T-helper 1 cell treated with Interleukin-12 subunit alpha and Interleukin-12 subunit beta and Interleukin-4 antibody, amounts not matched to agents 30 μg/mL and 1 μg/mL, for 36 hours (primary cell): ENCODE measurements around the gene ST7.
"Not testable (repeated sequence)": the region's sequence is repeated elsewhere in the genome, so short reads cannot be mapped to it uniquely, and the experiment has no call there.

Experiments used
- H3K27ac Mint-ChIP-seq: one replicate; pipeline ENCODE4 v1.8.0; 2021; ENCODE audit warnings: mild to moderate bottlenecking, mixed read lengths
- H3K27me3 Mint-ChIP-seq: one replicate; pipeline ENCODE4 v1.8.0; 2021; ENCODE audit warnings: low read depth, mixed read lengths
- H3K36me3 Mint-ChIP-seq: one replicate; pipeline ENCODE4 v1.8.0; 2021; ENCODE audit warnings: low read depth, mixed read lengths
- H3K4me1 Mint-ChIP-seq: one replicate; pipeline ENCODE4 v1.8.0; 2021; ENCODE audit warnings: low read depth, mixed read lengths
- H3K4me3 Mint-ChIP-seq: one replicate; pipeline ENCODE4 v1.8.0; 2021; ENCODE audit warnings: mild to moderate bottlenecking, moderate library complexity, mixed read lengths
- H3K9me3 Mint-ChIP-seq: one replicate; pipeline ENCODE4 v1.8.0; 2021; ENCODE audit warnings: mixed read lengths

The ST7 gene

DNA sequence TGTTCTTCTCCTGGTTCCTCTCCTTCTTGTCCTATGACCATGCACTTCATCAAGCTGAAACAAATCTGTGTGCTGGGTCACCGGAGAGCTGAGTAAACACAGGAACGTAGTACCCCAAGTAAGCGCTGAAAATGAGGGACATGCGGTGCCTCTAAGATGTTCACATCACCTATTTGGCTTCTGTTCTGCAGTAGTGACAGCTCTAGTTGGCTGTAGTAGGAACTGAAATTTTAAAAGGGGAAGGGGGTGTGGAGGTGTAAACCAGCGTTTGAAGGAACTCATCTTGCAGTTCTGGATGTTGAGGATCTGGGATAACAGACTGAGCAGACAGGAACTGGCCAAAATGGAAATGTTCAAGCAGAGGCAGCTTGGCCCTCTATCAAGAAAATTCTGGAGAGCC is 284.3 kb downstream of the ST7 start:
- Mint-ChIP-seq H3K9me3 (peaks cover 5% of the 10 kb centered on the region), H3K27ac (no peak overlapping the region), H3K4me3 (no peak overlapping the region), H3K4me1 (no peaks in the 10 kb centered on the region), H3K36me3 (no peaks in the 10 kb centered on the region), H3K27me3 (peaks cover 8% of the 10 kb centered on the region)

DNA sequence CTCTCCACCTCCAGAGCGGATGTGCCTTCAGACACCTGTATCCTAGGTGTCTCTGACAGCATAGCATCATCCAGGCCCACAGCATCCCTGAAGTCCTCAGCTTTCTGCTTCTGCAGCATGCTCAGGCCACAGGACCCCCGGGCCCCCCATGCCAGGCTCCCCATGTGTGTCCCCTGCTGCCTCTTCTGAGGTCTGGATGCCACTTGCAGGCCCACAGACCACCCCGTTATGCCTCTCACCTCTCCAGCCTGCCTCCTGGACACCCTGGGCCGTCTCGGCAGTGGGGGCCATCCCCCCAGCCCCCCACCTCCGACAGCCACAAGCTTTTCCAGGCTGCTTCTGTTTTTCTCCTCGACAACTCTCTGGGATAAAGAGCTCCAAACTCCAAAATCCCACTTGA is 285.2 kb downstream of the ST7 start:
- Mint-ChIP-seq H3K27ac (no peak overlapping the region), H3K36me3 (no peaks in the 10 kb centered on the region), H3K4me1 (no peaks in the 10 kb centered on the region), H3K27me3 (peaks cover 8% of the 10 kb centered on the region), H3K9me3 (peaks cover 3% of the 10 kb centered on the region), H3K4me3 (no peak overlapping the region)

DNA sequence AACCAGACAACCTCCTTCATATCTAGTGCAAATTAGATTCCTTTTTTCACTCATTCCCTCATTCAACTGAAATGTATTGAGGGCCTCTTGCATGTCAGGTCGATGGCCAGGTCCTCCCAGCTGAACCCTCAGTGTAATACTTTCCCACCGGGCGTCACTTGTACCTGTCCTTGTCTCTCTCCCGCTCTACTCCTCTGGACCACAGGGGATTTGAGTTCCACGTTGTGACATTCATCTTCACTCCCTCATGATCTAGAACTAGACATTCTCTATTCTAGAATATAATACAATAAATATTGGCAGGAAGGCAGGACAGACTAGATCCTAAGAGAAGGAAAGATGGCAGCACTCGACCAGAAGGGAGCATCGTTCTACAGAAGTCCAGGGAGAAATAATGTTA is 285.6 kb downstream of the ST7 start:
- no peaks in the 10 kb centered on the region for H3K9me3 Mint-ChIP-seq
- no peaks in the 10 kb centered on the region for H3K4me1 Mint-ChIP-seq
- no peaks in the 10 kb centered on the region for H3K36me3 Mint-ChIP-seq
- no peak overlapping the region for H3K4me3 Mint-ChIP-seq
- peaks cover 8% of the 10 kb centered on the region for H3K27me3 Mint-ChIP-seq
- H3K27ac Mint-ChIP-seq: no peak overlapping the region

DNA sequence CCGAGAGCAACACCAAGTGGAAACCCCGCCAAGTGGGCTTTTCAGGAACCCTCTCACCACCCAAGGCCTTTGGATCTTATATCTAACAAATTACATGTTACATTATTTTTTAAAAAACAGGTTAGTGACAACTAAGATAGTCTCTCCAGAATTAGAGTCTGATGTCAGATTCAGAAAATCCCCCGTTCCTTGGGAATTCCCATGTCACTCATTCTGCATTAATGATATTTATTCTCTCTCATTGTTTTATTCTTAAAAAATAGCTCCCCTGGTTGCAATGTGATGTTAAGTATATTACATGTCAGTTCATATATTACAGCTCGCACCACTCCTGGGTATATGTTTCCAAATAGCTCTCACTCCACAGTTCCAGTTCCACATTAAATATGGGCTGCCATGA is 287.8 kb downstream of the ST7 start:
- Mint-ChIP-seq H3K36me3 (no peaks in the 10 kb centered on the region), H3K4me1 (no peaks in the 10 kb centered on the region), H3K4me3 (no peak overlapping the region), H3K9me3 (no peaks in the 10 kb centered on the region), H3K27me3 (peaks cover 8% of the 10 kb centered on the region), H3K27ac (no peak overlapping the region)

DNA sequence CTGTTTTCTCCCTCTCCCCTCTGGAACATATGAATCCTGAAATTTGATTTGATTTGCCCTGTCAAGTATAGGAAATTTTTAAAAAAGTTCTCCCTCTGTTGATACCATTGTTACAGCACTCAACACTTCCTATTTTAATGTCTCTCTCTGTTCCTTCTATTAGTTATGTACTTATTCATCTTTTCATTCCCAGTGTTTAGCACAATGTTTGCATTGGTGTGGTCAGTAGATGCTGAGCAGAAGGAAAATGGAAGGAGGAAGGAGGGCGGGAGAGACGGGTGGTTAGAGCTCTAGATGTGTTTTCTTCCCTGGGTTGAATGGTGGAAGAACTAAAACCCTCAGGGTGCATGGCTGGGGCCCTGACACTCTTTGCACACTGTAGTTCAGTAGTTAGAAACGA is 290.1 kb downstream of the ST7 start:
- Mint-ChIP-seq H3K36me3 (no peaks in the 10 kb centered on the region), H3K4me1 (no peaks in the 10 kb centered on the region), H3K9me3 (no peaks in the 10 kb centered on the region), H3K4me3 (no peak overlapping the region), H3K27me3 (no peaks in the 10 kb centered on the region), H3K27ac (no peak overlapping the region)

DNA sequence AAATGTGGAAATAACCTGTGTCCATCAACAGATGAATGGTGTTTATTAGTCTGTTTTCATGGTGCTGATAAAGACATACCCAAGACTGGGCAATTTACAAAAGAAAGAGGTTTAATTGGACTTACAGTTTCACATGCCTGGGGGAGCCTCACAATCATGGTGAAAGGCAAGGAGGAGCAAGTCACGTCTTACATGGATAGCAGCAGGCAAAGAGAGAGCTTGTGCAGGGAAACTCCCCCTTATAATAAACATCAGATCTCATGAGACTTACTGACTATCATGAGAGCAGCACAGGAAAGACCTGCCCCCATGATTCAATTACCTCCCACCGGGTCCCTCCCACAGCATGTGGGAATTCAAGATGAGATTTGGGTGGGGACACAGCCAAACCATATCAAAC is 292.4 kb downstream of the ST7 start:
- H3K36me3 Mint-ChIP-seq, H3K27ac Mint-ChIP-seq, H3K9me3 Mint-ChIP-seq, H3K27me3 Mint-ChIP-seq, H3K4me1 Mint-ChIP-seq, H3K4me3 Mint-ChIP-seq: not testable (repeated sequence)

DNA sequence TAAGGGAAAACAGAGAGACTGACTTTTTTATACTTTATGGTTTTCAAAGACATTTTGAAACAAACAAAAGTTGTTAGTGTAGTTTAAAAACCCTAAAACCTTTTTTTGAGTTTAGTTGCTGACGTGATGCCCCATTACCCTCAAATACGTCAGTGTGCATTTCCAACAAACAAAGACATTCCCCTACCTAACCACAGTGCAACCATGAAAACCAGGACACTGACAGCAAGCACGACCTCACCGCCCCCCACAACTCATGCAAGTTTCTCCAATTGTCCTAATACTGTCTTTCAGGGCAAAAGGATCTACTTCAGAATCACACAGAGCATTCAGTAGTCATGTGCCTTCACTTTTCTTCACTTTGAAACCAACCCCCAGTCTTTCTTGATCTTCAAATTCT is 294.5 kb downstream of the ST7 start:
- Mint-ChIP-seq H3K27ac (no peak overlapping the region), H3K4me1 (no peaks in the 10 kb centered on the region), H3K4me3 (no peak overlapping the region)

DNA sequence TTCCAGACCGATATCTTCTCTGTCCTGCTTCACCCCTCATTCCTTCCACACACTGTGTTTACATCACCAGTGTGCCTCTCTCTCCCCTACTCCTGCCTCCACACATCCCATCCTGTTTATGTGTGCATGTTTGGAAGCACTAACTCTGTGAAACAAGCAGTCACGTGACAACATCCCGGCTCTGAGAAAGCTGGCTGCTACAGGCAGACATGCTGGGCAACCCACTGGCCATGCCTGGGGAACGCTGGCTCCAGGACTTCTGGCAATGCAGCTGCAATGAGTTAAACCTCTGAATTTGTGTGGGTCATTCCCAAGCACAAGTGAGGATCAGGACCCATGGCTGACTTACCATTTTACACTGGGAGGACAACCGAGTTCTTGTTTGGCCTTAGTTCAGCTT is 295.5 kb downstream of the ST7 start:
- Mint-ChIP-seq H3K4me3 (no peak overlapping the region), H3K27me3 (no peaks in the 10 kb centered on the region), H3K9me3 (no peaks in the 10 kb centered on the region), H3K27ac (no peak overlapping the region), H3K4me1 (no peaks in the 10 kb centered on the region), H3K36me3 (no peaks in the 10 kb centered on the region)

More for the DNA sequence above, 294.5 kb downstream of the ST7 start:
- H3K27me3 Mint-ChIP-seq: no peaks in the 10 kb centered on the region
- no peaks in the 10 kb centered on the region for H3K36me3 Mint-ChIP-seq
- H3K9me3 Mint-ChIP-seq: no peaks in the 10 kb centered on the region

DNA sequence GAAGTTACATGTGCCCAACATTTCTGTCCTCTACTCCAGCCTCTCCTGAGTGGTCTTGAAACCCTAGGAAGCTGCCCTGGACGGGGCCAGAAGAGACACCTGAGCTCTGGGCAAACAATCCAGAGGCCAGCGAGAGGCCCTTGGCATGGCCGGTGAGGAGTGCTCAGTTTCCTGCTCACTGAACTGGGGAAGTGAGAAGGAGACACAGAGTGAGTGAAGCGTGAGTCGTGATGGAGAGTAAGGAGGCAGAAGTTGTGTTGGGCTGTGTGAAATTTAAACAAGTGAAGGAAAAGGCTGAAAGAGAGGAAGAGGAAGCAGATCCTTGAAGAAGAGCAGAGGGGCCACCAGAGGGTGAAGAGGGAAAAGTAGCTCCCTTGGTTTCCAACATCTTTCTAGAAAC is 296.4 kb downstream of the ST7 start:
- Mint-ChIP-seq H3K36me3 (no peaks in the 10 kb centered on the region), H3K4me3 (no peak overlapping the region), H3K27me3 (no peaks in the 10 kb centered on the region), H3K9me3 (no peaks in the 10 kb centered on the region), H3K27ac (no peak overlapping the region), H3K4me1 (no peaks in the 10 kb centered on the region)

DNA sequence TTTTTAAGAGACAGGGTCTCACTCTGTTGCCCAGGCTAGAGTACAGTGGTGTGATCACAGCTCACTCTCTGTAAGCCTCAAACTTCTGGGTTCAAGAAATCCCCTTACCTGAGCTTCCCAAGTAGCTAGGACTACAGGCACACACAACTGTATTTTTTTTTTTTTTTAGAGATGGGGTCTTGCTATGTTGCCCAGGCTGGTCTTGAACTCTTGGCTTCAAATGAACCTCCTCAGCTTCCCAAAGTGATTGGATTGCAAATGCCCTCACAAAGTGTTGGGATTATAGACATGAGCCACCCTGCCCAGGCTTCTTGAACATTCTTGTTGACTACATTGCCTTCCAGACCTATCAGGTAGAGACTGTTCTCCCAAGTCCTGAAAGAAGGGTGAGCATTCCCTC is 296.9 kb downstream of the ST7 start:
- Mint-ChIP-seq H3K27ac (no peak overlapping the region), H3K9me3 (no peaks in the 10 kb centered on the region), H3K4me1 (no peaks in the 10 kb centered on the region), H3K36me3 (no peaks in the 10 kb centered on the region), H3K4me3 (no peak overlapping the region), H3K27me3 (no peaks in the 10 kb centered on the region)

DNA sequence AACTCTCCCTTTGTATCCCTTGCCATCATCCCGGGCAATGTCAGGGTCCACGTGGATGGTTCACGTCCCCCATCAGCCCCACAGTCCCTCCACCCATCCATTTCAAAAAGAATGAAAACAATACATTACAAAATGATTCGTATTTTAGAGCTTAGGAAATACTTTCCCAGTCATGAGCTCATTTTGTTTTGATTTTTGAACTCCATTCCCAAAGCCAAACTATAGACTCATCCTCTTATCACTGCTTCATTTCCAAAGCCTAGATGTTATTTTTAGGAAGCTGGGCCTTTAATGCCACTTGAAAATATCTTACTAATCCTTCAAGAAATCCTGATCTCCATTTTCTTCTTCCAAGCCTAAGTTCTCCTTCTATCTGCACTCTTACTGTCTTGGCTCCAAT is 297.5 kb downstream of the ST7 start:
- Mint-ChIP-seq H3K4me1 (no peaks in the 10 kb centered on the region), H3K27me3 (no peaks in the 10 kb centered on the region), H3K9me3 (no peaks in the 10 kb centered on the region), H3K27ac (no peak overlapping the region), H3K4me3 (no peak overlapping the region), H3K36me3 (no peaks in the 10 kb centered on the region)

DNA sequence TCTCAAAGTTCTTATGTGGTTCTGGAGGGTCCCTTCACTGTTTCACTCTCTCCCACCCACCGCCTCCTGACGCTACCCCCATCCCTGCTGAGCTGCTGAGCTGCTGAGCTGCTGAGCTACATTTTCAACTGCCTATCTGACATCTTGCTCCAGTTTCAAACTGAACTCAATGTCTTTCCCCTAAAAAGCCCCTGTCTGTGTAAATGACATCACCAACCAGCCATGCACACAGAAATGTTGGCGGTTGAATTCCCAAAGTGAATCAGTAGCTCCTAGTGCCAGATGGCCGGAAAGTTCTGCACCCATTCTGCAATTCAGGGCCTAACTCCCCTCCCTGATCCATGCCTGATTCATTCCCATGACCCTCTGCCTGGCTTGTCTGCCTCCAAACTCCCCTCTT is 298.4 kb downstream of the ST7 start:
- Mint-ChIP-seq H3K27me3 (no peaks in the 10 kb centered on the region), H3K27ac (no peak overlapping the region), H3K36me3 (no peaks in the 10 kb centered on the region), H3K4me1 (no peaks in the 10 kb centered on the region), H3K9me3 (no peaks in the 10 kb centered on the region), H3K4me3 (no peak overlapping the region)

DNA sequence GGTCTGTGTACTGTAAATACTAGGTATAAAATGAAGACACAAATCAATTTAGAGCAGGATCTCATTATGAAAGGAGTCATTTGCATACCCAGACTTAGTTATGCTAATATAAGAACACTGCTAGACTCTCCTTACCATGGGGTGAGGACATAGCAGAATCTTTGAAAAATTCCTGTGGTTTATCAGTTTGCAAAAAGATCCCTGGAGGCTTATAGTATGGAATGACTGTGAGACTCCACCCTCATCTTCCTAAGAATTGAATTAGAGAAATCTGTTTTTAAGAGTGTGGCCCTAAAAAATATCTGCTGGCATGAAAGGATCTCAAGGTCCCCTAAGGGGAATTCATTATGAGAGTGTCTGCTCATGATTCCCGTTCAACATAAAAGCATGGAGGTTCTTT is 306.3 kb downstream of the ST7 start:
- no peaks in the 10 kb centered on the region for H3K9me3 Mint-ChIP-seq
- no peak overlapping the region for H3K27ac Mint-ChIP-seq
- H3K4me3 Mint-ChIP-seq: no peak overlapping the region
- no peaks in the 10 kb centered on the region for H3K4me1 Mint-ChIP-seq
- H3K36me3 Mint-ChIP-seq: no peaks in the 10 kb centered on the region
- peaks cover 9% of the 10 kb centered on the region for H3K27me3 Mint-ChIP-seq

DNA sequence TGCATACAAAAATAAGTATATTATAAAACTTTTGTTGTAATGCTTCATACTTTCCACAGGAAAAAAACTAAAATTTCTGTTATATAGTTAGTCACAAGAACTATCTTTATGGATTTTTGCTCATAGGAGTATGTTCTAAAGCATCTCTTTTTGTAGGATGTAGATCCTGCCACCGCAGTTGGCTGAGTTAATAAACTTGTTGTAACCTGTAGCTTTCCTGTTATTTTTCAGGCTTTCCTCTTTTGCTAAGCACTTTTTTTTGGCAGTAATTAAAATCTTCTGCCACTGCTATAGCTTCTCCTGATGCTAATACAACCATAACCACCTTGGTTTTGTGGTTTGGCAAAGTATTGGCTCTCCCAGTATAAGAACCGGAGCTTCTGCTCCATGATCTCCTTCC is 309.2 kb downstream of the ST7 start:
- Mint-ChIP-seq H3K9me3 (no peaks in the 10 kb centered on the region), H3K27ac (no peak overlapping the region), H3K36me3 (no peaks in the 10 kb centered on the region), H3K4me3 (no peak overlapping the region), H3K4me1 (no peaks in the 10 kb centered on the region), H3K27me3 (peaks cover 9% of the 10 kb centered on the region)

DNA sequence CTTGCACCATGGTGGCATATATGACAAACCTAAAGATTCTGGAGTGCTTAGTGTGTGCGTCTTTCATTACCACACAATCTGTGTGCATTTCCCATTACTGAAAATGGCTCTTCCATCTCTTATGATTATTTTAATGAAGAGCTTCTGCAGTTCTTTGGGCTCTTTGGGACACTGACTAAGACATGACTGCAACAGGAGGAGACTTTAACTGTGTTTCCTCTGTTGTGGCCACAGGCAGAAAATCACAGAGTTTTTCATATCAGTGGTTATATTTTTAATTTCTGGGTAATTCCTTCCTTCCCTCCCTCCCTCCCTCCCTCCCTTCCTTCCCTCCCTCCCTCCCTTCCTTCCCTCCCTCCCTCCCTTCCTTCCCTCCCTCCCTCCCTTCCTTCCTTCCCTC is 311.4 kb downstream of the ST7 start:
- Mint-ChIP-seq H3K4me3 (no peak overlapping the region), H3K9me3 (no peaks in the 10 kb centered on the region)

DNA sequence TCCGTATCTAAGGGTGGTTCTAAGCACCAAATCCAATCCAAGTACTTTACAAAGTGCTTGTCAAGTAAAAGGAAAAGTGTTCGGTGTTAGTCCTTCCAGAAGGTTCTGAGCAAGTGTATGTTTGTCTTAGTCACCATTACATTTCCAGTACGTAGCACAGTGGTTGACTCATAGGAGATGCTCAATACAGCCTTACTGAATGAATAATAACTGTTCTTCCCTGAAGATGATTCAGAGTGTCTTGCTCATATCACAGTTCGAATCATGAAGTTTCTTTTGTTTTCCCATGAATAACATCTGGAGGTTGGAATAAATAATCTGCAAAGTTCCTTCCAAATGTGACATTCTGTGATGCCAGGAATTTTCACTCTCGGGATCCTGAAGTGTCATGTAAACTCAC is 316.1 kb downstream of the ST7 start:
- H3K9me3 Mint-ChIP-seq: no peaks in the 10 kb centered on the region
- H3K27ac Mint-ChIP-seq: no peak overlapping the region

More for the DNA sequence above, 311.4 kb downstream of the ST7 start:
- Mint-ChIP-seq H3K36me3 (no peaks in the 10 kb centered on the region), H3K27me3 (peaks cover 9% of the 10 kb centered on the region), H3K27ac (no peak overlapping the region), H3K4me1 (no peaks in the 10 kb centered on the region)

More for the DNA sequence above, 316.1 kb downstream of the ST7 start:
- Mint-ChIP-seq H3K36me3 (no peaks in the 10 kb centered on the region), H3K27me3 (peaks cover 3% of the 10 kb centered on the region), H3K4me3 (no peak overlapping the region), H3K4me1 (no peaks in the 10 kb centered on the region)
